ENCODE results near the gene F12. TPM values are rescaled to one million over a fixed set of nuclear protein-coding genes. Genes with fewer than 3 reads are reported as not detected.
A peak's percentile ranks its signal among the peaks of the same experiment; 100 is the strongest.
"Not testable (repeated sequence)": the region's sequence is repeated elsewhere in the genome, so short reads cannot be mapped to it uniquely, and the experiment has no call there.

F12 gene
- total and polyA plus RNA-seq, 2 experiments from 2014 or later = 0.43 to 1.8 TPM

DNA sequence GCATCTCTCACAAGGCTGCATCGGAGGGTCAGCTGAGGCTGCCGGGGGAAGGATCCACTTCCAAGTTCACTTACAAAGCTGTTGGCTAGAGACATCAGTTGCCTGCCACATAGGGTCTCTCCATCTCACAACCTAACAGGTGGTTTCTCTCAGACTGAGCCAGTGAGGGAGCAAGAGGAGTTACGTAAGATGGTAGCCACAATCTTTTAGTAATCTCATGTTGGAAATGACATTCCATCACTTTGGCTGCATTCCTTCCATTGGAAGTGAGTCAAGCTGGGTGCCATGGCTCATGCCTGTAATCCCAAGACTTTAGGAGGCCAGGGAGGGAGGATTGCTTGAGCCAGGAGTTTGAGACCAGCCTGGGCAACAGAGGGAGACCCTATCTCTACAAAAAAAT is 9.7 kb upstream of the F12 start:
- no peaks in the 10 kb centered on the region for H3K36me3 ChIP-seq (ENCODE audit: low read depth)
- no peaks in the 10 kb centered on the region for H3K27me3 ChIP-seq (replicated peaks; ENCODE audit: insufficient read depth)
- WGBS, 2 experiments (ENCODE audit: low coverage in 1 of 2, low lambda C conversion rate in 2 of 2, missing lambda C conversion rate in 2 of 2) = 96 to 97% methylated on average over 3 of the region's 3 CpGs
- no peak overlapping the region for H3K27ac ChIP-seq
- H3K9me3 ChIP-seq (ENCODE audit: low read depth) = no peaks in the 10 kb centered on the region
- DNase-seq = peak; percentile 46
- in situ Hi-C loops (cut with MboI) = no loop called here
- no peaks in the 10 kb centered on the region for H3K4me1 ChIP-seq (ENCODE audit: insufficient read depth)
- no peaks in the 10 kb centered on the region for H3K9me2 ChIP-seq (ENCODE audit: insufficient read depth)
- no peaks in the 10 kb centered on the region for H3F3A ChIP-seq (ENCODE audit: insufficient read depth)
- no peak overlapping the region for H3K9ac ChIP-seq
- H4K20me1 ChIP-seq (ENCODE audit: insufficient read depth) = no peaks in the 10 kb centered on the region
- H3K79me2 ChIP-seq (ENCODE audit: insufficient read depth) = no peaks in the 10 kb centered on the region
- TF ChIP-seq EZH2phosphoT487 (IDR thresholded peaks at IDR 0.05; ENCODE audit: insufficient read depth, low read depth) = no peak
- TF ChIP-seq EZH2 (IDR thresholded peaks at IDR 0.05; ENCODE audit: insufficient read depth, poor library complexity, severe bottlenecking) = no peak
- no peak overlapping the region for H2AFZ ChIP-seq
- no peak overlapping the region for H3K4me2 ChIP-seq (ENCODE audit: unreplicated experiment)
- H3K4me3 ChIP-seq = no peak overlapping the region

DNA sequence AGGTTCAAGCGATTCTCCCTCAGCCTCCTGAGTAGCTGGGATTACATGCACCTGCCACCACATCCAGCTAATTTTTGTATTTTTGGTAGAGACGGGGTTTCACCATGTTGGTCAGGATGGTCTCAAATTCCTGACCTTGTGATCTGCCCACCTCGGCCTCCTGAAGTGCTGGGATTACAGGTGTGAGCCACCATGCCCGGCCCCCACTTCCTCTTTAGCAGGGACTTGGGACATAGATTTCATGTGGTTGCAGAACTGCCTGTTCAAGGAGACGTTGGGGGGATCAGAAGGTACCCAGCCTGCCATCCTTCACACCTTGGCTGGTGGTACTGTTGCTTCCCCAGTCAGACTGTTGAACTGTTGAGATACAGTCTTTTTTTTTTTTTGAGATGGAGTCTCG is 7.7 kb upstream of the F12 start:
- H3K36me3 ChIP-seq (ENCODE audit: low read depth); H4K20me1 ChIP-seq (ENCODE audit: insufficient read depth); H3K27me3 ChIP-seq (replicated peaks; ENCODE audit: insufficient read depth); H3K9me3 ChIP-seq (ENCODE audit: low read depth); H3K79me2 ChIP-seq (ENCODE audit: insufficient read depth); H3K4me2 ChIP-seq (ENCODE audit: unreplicated experiment); DNase-seq; H2AFZ ChIP-seq; H3K9ac ChIP-seq; H3K4me1 ChIP-seq (ENCODE audit: insufficient read depth); in situ Hi-C loops (cut with MboI); H3F3A ChIP-seq (ENCODE audit: insufficient read depth); H3K9me2 ChIP-seq (ENCODE audit: insufficient read depth); H3K27ac ChIP-seq; H3K4me3 ChIP-seq: not testable (repeated sequence)
- WGBS, 2 experiments (ENCODE audit: low coverage in 1 of 2, low lambda C conversion rate in 2 of 2, missing lambda C conversion rate in 2 of 2) = 78% methylated on average over 5 to 6 of the region's 6 CpGs

DNA sequence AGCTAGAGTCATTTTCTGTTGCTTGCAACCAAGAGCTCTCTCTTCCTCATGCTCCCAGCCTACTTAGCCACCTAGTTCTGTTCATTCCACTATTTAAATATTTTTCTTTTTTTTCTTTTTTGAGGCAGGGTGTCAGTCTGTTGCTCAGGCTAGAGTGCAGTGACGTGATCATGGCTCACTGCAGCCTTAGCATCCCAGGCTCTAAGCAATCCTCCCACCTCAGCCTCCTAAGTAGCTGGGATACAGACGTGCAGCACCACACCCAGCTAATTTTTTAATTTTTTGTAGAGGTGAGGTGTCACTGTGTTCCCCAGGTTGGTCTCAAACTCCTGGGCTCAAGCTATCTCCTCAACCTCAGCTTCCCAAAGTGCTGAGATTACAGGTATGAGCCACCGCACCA is 5.1 kb upstream of the F12 start:
- Histone ChIP-seq H3K4me1 (ENCODE audit: insufficient read depth) (no peaks in the 10 kb centered on the region), H3F3A (ENCODE audit: insufficient read depth) (no peaks in the 10 kb centered on the region), H3K9ac (no peak overlapping the region), H3K36me3 (ENCODE audit: low read depth) (no peaks in the 10 kb centered on the region), H3K4me2 (ENCODE audit: unreplicated experiment) (no peak overlapping the region), H2AFZ (no peak overlapping the region), H3K9me2 (ENCODE audit: insufficient read depth) (no peaks in the 10 kb centered on the region), H3K79me2 (ENCODE audit: insufficient read depth) (no peaks in the 10 kb centered on the region), H3K4me3 (no peak overlapping the region), H3K9me3 (ENCODE audit: low read depth) (no peaks in the 10 kb centered on the region), H3K27ac (no peak overlapping the region), H4K20me1 (ENCODE audit: insufficient read depth) (no peaks in the 10 kb centered on the region), H3K27me3 (replicated peaks; ENCODE audit: insufficient read depth) (no peaks in the 10 kb centered on the region; the same call in 1 of the 2 replicates)
- 58 to 60% methylated on average over 3 of the region's 3 CpGs for WGBS, 2 experiments (ENCODE audit: low coverage in 1 of 2, low lambda C conversion rate in 2 of 2, missing lambda C conversion rate in 2 of 2)
- DNase-seq = no peak
- in situ Hi-C loops (cut with MboI) = no loop called here
- TF ChIP-seq EZH2phosphoT487 (IDR thresholded peaks at IDR 0.05; ENCODE audit: insufficient read depth, low read depth) (no peak), EZH2 (IDR thresholded peaks at IDR 0.05; ENCODE audit: insufficient read depth, poor library complexity, severe bottlenecking) (no peak)

DNA sequence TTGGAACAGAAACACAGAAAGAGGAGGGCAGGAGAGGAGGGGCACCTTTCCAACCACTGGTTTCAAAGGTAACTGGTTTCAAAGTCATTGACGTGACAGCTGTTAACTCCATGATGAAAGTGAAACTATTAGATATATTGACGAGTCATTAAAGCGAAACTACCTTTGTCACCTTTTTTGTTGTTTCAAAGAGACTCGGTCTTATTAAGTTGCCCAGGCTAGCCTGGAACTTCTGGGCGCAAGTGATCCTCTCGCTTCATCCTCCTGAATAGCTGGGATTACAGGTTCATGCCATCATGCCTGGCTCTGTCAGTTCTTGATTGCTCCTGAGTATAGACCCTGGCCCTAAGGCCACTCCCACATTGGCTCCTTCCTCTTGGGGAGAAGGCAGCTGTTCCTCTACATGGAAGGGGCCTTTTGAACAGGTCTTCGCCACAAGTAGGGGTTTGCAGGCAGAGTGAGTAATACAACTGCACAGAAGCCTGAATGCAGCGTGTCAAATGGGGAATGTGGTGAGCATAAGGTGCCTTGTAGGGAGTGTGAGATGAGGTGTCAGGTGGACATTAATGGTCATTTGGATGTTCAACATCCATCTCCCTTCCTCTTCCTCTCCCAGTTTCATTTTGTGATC is 3.4 kb upstream of the F12 start:
- DNase-seq = no peak

DNA sequence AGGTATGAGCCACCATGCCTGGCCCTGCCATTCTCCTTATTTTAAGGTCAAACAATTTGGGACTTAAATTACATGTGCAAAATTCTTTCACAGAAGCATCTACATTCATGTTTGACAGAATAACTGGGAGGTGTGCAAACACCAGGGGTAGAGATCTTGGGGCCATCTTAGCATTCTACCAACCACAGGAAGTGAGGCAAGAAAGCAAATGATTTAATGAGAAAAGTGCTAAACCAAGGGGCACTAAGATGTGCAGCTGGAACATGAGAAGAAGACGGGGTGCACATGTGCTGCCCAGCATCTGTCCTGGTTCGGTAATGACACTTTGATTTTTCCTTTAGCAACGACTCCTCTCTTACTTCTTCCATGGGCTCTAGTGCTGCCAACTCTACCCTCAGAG is 1.2 kb upstream of the F12 start:
- Histone ChIP-seq H3K9me3 (ENCODE audit: low read depth) (no peaks in the 10 kb centered on the region), H3K4me1 (ENCODE audit: insufficient read depth) (no peaks in the 10 kb centered on the region), H3K27ac (no peak overlapping the region), H3K4me3 (no peak overlapping the region), H3K9me2 (ENCODE audit: insufficient read depth) (no peaks in the 10 kb centered on the region), H3K27me3 (replicated peaks; ENCODE audit: insufficient read depth) (no peaks in the 10 kb centered on the region; the same call in 1 of the 2 replicates), H4K20me1 (ENCODE audit: insufficient read depth) (no peaks in the 10 kb centered on the region), H3K36me3 (ENCODE audit: low read depth) (no peaks in the 10 kb centered on the region), H3K9ac (no peak overlapping the region), H2AFZ (no peak overlapping the region), H3F3A (ENCODE audit: insufficient read depth) (no peaks in the 10 kb centered on the region), H3K4me2 (ENCODE audit: unreplicated experiment) (no peak overlapping the region), H3K79me2 (ENCODE audit: insufficient read depth) (no peaks in the 10 kb centered on the region)
- 78 to 82% methylated on average over 3 of the region's 3 CpGs for WGBS, 2 experiments (ENCODE audit: low coverage in 1 of 2, low lambda C conversion rate in 2 of 2, missing lambda C conversion rate in 2 of 2)
- TF ChIP-seq EZH2 (IDR thresholded peaks at IDR 0.05; ENCODE audit: insufficient read depth, poor library complexity, severe bottlenecking) = no peak
- TF ChIP-seq EZH2phosphoT487 (IDR thresholded peaks at IDR 0.05; ENCODE audit: insufficient read depth, low read depth) = no peak
- no peak for DNase-seq
- in situ Hi-C loops (cut with MboI) = no loop called here

More for the DNA sequence above, 3.4 kb upstream of the F12 start:
- Histone ChIP-seq H3K27ac (no peak overlapping the region), H3K9me2 (ENCODE audit: insufficient read depth) (no peaks in the 10 kb centered on the region), H3K9ac (no peak overlapping the region), H3K27me3 (replicated peaks; ENCODE audit: insufficient read depth) (no peaks in the 10 kb centered on the region; the same call in 1 of the 2 replicates), H3K4me1 (ENCODE audit: insufficient read depth) (no peaks in the 10 kb centered on the region), H3K4me3 (no peak overlapping the region), H3K79me2 (ENCODE audit: insufficient read depth) (no peaks in the 10 kb centered on the region), H3K9me3 (ENCODE audit: low read depth) (no peaks in the 10 kb centered on the region), H3K36me3 (ENCODE audit: low read depth) (no peaks in the 10 kb centered on the region), H2AFZ (no peak overlapping the region), H3F3A (ENCODE audit: insufficient read depth) (no peaks in the 10 kb centered on the region), H4K20me1 (ENCODE audit: insufficient read depth) (no peaks in the 10 kb centered on the region), H3K4me2 (ENCODE audit: unreplicated experiment) (no peak overlapping the region)
- 76 to 78% methylated on average over 8 of the region's 8 CpGs for WGBS, 2 experiments (ENCODE audit: low coverage in 1 of 2, low lambda C conversion rate in 2 of 2, missing lambda C conversion rate in 2 of 2)
- no peak for TF ChIP-seq EZH2 (IDR thresholded peaks at IDR 0.05; ENCODE audit: insufficient read depth, poor library complexity, severe bottlenecking)
- TF ChIP-seq EZH2phosphoT487 (IDR thresholded peaks at IDR 0.05; ENCODE audit: insufficient read depth, low read depth) = no peak
- in situ Hi-C loops (cut with MboI) = no loop called here

Measured in GM23248 (cell line).